Dermis microvascular lymphatic vessel endothelial cell (primary cell): Measurements from ENCODE around the gene PACC1. TPM values are rescaled to one million over a fixed set of nuclear protein-coding genes. Genes with fewer than 3 reads are reported as not detected.

Experiments used
- DNase-seq, 2 donors: peaks; one replicate each; pipeline versions ENCODE4 v3.0.0 to v3.0.0-alpha.2; 2010; ENCODE audit warnings: low read depth in 2 of 2
- total RNA-seq: library from RNA; depleted of rRNA; stranded (reverse); fragments of >200 nt; gene quantifications from 2 replicates; pipeline ENCODE4 v1.2.1, GENCODE V29; 2014

Gene PACC1
- total RNA-seq, result 6.0 and 6.2 TPM in 2 replicates

DNA sequence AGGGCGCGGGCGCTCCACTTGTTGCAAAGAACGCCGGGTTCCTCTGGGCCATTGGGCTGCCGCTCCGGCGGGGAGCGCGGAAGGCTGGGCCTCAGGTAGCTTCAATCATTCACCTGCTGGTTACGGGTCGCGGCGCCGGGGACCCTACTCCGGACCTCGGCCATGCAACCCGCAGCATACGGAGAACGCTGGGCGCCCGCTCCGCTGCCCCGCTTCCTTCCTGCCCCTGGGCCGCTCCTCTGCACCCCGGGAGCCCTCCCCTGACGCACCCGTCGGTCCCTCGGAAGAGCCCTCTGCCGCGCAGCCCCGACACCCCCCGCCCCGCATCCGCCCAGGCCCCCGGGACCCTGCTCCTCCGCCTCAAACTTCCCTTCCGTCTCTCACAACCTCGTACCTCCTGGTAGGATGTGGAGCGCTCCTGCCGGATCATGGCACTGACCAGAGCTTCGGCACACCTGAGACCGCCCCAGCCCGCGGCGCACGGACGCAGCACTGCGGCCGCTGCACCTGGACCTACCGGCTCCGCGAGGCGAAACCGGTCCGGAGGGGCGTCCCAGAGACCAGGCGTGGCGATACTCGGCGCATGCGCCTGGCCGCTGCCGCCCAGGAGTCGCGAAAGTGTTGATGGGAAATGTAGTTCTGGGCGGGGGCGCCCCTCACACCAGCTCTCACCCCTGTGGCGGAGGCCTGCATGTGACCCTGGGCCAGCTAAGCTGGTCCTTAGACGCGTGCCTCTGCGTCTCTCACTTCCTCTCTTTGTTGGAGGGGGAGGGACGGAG is at the start of gene PACC1:
Gene PACC1, minus strand, starts transcription at position 559 of the 779 bp plus-strand sequence. Its CDS starts 129 bp downstream, at position 430.
- peak; percentile 49 to 87 for DNase-seq

DNA sequence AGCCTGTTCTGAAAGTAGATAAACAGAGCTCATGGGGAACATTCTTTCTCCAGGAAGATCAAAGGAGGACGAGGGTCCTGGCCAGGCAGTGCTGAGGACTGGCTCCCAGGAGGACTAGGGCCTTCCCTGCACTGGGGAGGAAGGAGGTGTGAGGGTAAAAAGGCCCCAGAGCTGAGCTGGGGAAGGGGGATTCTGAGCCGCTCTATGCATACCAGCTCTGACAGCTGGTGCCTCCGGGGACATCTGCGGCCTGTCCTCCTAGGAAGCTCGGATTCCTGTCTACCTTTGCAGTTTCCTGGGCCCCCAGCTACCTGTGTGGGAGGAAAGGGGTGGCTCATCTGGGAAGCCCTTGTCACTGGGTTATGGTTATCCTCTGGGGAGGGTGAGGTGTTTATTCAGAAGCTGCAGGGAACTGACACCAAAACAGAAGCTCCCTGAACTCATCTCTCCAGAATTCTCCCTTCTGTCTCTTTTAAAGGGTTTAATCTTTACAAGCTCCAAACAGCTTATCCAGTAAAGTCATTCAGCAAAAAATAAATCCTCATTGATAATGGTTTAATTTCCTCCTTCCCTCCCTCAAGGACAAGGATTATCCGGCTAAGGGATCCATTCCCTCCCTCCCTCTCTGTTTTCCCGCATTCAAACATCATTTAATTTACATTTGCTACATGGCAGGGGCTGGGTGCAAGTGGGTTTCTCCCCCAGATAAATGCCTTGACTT is 49.0 kb upstream of the PACC1 start:
- no peak for DNase-seq

DNA sequence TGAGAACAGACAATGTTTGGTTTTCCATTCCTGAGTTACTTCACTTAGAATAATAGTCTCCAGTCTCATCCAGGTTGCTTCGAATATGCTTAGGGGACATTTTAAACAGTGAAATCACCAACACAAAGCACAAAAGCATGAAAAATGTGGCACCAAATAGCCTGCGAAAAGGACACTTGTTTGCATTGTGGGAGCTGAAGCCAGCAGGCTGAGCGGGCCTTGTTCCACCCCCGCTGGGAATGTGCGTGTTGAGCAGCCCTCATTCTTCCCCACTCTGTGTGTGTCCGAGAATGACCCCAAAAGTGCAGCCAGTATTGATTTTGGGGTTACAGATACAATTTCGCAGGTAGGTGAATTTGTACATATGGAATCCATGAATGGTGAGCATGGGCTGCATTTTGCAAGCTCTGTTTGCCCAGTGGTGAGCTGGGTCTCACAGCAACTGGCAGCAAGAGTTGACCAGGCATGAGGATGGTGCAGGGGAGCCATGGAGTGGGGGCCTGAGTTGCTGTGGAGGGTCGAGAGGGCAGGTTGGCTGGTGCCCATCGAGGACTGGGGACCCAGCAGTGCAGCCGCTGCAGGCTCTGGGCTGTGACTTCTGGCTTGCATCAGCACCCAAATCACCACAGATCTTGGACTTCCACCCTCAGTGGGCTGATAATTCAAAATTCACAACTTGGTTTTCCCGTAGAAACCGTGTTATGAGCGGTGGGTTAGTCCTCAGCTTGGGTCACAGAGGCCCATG is 47.4 kb upstream of the PACC1 start:
- DNase-seq, result no peak

DNA sequence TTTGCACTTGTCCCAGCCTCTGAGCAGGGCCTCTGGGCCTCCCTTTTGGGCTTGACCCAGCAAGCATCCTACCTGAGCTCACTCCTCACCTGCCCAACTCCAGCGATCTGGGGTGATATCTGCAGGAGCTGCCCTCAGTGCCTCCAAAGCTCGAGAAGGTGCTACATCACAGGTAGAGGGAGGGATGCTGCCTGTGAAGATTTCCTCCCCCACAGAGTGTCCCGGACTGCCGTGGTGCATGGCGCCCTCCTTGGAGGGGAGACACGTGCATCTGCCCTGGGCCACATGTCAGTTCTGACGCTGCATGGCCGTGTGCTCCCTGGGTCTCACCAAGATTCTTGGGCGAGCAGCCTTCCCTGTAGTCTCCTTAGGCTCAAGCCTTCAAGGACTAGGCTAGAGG is 45.7 kb upstream of the PACC1 start:
- no peak for DNase-seq

DNA sequence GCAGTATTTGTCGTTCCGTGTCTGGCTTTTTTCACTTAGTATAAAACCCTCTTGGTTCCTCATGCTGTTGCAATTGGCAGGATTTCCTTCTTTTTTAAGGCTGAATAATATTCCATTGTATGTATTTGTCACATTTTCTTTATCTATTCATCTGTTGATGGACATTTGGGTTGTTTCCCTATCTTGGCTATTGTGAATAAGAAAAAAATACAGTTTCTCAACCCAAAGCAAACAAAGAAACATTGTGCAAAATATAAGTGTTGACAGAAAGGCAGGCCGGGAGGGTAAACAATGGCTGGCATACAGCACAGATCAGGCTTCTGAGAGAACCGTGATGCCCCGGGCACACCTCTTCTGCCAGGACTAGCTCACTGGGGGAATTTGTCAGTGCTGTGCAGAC is 45.0 kb upstream of the PACC1 start:
- no peak for DNase-seq

DNA sequence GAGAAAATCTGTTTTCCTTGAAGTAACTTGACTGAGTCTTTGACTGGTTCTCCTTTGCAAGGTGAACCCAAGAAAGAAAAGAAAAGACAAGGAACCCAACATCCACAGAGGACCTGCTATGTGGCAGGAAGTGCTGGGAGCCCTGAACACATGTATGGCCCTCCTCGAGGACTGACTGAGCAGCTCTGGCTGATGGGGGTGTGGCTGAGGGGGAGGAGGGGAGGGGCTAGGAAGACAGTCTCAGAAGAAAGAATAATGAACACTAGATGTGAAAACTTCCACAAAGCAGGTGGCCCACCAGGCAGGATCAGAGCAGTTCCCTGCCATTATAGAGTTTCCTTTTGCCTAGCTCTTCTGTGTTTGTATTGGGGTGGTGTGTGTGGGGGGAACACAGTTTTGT is 44.1 kb upstream of the PACC1 start:
- DNase-seq, result no peak

DNA sequence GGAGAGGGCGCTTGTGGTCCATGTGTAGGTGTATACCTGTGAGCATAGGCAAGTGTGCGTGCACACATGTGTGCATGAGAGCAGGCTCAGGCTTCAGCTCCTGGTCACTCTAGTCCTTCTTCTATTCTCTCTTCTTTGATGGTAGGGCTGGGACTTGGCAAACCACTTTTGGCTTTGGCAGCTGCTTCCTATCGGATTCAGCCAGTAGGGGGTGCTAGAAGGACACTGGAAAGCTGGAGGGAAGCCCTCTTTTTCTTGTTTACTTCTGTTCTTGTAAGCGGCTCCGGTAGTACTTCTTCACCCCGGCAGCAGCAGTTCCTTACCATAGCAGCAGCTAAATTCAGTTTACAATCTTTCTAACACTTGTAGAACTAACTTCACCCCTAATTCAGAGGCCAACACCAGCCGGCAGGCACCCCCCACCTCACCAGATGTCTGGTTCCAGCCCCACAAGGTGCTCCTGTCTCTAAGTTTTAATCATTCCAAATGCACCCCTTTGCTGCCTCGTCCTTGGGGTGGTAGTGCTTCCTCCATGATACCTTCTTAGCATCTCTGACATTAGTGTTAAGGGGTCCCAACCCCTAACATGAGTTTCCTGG is 43.2 kb upstream of the PACC1 start:
- DNase-seq, result peak; percentile 15 to 48

DNA sequence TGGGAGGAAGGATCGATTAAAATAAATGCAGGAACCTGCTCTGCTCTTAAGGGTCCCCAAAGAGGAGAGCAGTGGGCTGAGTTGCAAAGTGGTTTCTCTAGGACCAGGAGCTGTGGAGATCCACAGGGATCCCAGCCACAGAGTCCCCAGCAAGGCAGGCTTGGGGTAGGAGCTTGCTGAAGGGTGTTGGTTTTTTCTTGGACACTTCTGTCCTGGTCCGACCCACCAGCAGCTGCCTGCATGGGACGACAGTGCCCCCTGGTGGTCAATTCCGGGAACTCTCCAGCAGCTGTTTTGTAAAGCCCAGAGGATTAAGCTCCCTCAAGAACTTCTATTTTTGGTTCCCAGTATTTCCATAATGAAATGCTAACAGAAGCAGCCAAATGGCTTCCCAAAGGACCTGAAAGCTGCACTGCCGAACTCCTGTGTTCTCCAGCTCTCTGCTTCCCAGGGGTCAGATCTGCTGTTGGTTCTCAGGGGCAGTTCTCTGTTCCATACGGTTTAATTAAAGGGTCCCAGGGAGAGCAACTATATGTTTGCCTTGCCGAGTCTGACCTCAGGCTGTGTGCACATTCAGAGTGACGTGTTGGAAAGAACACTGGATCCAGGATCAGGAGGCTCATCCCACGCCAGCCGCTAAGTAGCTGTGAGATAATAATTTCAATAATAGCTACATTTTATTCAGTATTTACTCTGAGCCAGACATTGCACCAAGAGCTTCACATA is 41.3 kb upstream of the PACC1 start:
- DNase-seq, result peak; percentile 52 to 80

DNA sequence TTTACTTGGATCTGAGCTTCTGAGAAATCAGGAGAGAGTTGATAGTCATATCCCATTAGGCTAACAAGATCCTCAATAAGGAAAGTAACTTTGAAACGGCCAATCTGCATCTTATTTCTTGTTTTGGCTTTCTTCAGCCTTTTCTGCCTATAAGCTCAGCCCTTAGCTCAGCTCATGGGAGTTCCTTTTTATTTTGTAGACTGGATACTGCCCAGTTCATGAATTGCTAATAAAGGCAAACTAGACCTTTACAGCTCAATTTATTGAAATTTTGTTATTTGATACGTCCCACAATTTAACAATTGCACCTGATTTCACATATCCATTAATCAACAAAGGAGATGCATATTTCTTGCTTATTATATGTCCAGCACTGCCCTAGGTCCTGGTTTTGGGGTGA is 40.7 kb upstream of the PACC1 start:
- DNase-seq, result no peak

DNA sequence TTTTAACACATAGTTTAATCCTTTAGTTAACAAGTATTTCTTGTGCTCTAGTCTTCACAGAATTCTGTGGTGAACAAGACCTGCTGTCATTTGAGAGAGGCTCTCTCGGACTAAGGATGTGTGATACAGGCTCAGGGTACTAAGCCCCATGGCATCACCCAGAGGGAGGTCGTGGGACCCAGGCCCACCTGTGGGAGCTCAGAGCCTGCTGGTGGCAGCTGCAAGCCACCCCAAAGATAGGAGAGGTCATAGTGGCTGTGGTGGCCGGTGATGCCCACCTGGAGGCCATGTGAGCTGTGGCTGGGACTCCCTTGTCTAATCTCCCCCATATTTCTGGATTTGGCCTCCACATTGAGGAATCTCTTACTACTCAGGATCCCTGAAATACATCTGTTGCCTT is 40.1 kb upstream of the PACC1 start:
- no peak for DNase-seq

DNA sequence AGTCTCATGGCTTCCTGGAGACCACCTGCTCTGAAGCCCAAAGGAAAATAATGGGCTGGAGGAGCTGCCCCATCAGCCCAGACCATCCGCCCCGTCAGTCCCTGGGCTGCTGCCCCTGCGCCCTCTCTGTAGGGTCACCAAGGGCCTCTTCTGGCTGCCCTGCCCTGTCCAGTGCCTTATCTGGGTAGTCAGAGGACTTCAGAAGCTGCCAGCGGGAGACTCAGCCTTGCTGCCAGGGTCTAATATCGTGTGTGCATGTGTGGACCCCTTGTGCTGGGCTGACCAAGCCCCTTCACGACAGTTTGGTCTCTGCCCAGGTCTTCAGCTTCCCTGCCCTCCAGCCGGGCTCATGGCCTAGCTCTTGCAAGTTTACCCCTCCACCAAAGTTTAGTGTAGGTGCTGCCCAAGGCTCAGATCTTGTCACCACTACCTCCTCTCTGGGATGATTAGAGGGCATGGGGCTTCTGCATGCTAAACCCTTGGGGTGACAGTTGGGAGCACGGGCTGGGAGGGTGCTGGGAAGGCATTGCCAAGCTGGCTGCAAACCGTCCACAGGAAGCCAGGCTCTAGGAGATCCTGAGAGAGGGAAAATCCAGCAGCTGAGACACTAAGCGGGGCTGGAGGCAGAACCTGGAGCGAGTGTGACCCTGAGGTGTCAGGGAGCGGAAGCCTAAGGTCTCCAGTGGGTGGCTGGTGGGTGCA is 38.6 kb upstream of the PACC1 start:
- no peak for DNase-seq

DNA sequence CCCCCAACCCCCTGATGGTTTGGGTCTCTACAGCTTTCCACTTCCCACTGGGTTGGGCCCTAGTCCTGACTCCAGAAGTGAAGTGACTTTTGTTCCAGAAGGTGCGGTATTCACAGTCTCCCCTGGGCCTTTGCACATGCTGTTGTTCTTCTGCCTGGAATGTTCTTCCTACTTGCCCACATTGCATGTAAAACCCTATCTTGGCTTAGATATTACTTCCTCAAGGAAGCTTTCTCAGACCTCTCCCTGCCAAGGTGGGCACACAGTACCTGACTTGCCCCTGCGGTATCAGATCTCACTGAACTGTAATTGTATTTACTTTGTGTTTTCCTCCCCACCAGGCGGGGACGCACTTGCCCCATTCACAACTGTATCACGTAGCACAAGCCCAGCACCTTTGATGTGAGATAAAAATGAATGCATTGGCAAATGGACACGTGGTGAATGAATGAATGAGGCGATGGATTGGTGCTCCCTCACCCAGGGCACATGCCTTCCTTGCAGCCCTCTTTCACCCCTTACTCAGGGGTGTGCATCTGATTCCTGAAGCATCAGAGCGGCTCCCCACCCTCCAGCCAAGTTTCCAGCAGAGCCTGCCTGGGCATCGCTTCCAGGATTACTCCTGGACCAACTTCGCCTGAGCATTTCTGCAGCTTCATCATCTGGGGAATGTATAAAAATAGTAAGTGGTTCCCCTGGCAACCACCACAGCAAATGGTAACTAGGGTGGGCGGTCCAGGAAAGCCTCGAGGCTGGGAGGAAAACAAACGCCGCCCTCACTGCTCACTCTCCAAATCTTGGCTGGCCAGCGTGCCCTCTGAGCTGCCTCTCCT is 37.9 kb upstream of the PACC1 start:
- DNase-seq, result peak; percentile 12 to 55

DNA sequence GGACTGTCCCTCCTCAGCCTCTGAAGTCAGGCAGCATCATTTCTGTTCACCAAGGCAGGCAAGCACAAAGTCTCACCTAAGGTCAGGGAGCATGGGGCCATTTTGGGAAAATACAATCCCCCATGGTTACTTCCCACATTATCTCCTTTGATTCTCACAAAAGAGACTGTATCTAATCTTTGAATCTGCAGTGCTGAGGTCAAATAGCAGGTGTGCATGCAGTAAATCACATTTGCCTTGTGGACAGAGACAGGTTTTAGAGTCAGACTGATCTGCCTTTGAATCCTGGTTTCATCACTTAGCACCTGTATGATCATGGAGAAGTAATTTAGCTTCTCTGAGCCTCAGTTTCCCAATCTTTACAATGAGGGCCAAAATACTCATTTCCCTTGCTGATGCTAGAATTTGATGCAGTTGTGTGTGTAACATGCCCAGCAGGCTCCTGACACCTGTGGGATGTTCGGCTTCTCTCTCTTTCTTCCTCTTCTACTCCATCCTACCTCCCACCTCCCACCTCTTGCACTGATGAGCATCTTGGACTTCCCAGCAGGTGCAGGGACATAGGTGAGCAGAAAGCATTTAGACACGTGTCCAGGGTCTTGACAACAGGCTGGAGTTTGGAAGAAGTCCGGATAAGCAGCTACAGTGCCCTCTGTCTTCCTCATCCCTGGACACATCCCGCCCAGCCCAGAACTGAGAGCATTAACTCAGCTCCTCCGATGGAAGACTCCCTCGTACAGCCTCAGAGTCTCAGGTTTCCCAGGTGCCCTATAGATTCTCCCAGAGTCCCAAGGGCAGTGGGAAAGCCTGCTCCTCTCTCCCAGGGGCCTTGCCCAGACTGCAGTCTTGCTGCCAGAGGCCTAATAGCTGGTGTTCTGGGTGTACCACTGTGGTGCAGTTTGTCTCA is 37.0 kb upstream of the PACC1 start:
- no peak for DNase-seq

DNA sequence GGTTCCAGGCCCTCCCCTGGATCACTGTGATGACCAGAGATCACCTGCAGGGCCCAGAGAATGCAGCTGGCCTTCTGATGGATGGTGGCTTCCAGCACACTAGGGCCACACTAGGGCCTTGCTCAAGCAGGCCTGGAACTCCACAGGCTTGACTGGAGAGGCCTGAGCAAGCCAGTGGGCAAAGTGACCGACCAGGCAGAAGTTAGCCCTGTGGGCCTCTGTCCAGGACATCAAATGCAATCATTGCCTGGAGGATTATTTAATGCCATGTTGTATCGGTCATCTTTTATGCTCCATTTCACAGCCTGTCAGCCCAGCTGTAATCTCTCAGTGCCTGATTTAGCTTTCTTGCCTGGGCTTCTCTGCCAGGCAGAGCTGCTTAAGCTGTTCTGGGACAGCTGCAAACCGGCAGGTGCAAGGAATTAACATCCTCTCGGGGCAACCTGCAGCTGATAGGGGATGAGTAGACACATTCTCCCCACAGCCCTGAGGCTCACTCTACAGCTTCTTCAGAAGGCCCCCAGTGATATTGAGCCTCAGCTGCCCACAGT is 35.7 kb upstream of the PACC1 start:
- DNase-seq, result no peak

DNA sequence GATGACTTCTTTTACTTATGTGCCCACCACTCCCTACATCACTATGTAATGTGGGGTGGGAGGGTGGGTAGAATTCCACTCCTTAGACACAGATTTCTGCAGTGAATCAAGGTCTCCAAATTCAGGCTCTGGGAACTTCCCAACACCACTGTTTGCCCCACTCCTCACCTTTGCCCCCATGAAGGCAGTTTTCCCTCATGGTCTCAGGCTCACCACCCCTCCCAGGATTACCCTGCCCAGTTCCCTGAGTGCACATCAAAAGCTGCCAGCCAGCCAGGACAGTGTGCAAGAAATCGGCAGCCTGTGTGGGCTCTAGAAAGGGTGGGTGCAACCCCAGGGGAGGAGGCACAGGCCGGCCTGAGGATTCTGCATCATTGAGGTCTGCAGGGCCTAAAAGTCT is 32.8 kb upstream of the PACC1 start:
- no peak for DNase-seq

DNA sequence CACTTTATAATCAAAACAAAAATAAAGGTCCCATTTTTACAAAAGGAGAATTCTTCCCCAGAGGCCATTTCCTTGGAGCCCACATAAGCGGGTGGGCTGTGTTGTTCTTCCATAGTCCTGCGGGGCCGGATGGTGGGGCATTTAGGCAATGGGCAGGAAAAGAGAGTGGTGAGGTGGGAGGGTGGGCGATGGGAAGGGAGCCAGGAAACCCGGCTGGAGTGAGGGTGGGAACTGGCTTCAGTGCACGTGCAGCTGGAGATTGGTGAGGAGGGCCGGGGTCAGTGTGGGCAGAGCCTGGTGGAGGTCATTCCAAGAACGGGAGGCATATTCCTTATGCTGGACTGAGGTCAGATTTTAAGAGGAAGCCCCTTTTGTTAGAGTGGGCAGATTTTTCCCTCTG is 31.6 kb upstream of the PACC1 start:
- DNase-seq, result no peak

DNA sequence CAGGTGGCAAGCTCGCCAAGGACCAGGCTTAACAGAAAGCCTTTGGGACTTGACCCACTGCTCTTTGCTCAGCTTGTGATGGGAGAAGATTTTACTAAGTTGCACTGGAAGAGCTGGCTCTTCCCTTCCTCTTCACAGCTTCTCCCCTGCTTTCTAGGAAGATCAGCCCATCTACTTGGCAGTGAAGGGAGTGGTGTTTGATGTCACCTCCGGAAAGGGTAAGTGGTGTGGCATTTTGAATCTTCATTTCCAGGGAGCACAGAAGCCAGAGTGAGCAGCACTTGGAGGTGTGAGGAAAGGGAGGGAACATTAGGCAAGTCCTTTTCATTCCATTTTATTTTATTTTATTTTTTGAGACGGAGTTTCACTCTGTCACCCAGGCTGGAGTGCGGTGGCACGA is 27.7 kb upstream of the PACC1 start:
- no peak for DNase-seq

DNA sequence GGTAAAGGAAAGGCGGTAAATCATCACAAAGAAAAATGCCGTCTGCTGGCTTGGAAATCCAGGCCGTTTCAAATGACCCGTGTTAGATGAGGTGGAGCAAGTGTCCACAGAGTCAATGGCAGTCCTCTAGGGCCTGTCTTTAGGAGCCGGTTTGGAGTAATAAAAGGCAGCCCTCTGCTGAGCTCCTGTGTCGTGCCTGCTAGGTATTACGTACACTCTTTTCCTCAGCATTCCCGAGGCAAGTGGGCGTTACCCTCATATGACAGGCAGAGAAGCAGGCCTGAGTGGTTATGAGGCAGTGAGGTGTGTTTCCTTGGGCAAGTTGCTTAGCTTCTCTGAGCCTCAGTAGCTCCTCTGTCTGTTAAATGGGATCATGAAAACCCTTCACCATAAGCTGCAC is 25.7 kb upstream of the PACC1 start:
- DNase-seq, result no peak
